ENCODE measurements around the gene RALGPS2.

The RALGPS2 gene

GRCh38 chr1:178808529-178808928, 83.5 kb downstream of the RALGPS2 start:
- DNase-seq: no peak
- Histone ChIP-seq H3K36me3 (replicated peaks) (peaks cover 4% of the 10 kb centered on the region), H3K27ac (no peak overlapping the region), H3K27me3 (replicated peaks) (no peaks in the 10 kb centered on the region), H3K4me3 (ENCODE audit: low read depth, low read length) (no peak overlapping the region)
- in situ Hi-C loops (cut with HindIII; ENCODE audit: low pct_ligation_motif_present, low sequenced_read_pairs): no loop called here
- no peak for TF ChIP-seq CTCF (IDR thresholded peaks at IDR 0.05; ENCODE audit: low read depth, low read length, missing control alignments)

- Histone ChIP-seq H3K4me3 (ENCODE audit: low read depth, low read length) (no peak overlapping the region), H3K36me3 (replicated peaks) (peaks cover 4% of the 10 kb centered on the region), H3K27me3 (replicated peaks) (no peaks in the 10 kb centered on the region), H3K27ac (no peak overlapping the region)
- no peak for TF ChIP-seq CTCF (IDR thresholded peaks at IDR 0.05; ENCODE audit: low read depth, low read length, missing control alignments)
- in situ Hi-C loops (cut with HindIII; ENCODE audit: low pct_ligation_motif_present, low sequenced_read_pairs): no loop called here
- DNase-seq: no peak
These were observed 85.5 kb downstream of the RALGPS2 start for GRCh38 chr1:178810585-178810984.

GRCh38 chr1:178818416-178818815, 93.4 kb downstream of the RALGPS2 start:
- Histone ChIP-seq H3K4me3 (ENCODE audit: low read depth, low read length) (no peak overlapping the region), H3K27me3 (replicated peaks) (no peaks in the 10 kb centered on the region), H3K27ac (no peak overlapping the region), H3K36me3 (replicated peaks) (no peaks in the 10 kb centered on the region)
- TF ChIP-seq CTCF (IDR thresholded peaks at IDR 0.05; ENCODE audit: low read depth, low read length, missing control alignments): no peak
- in situ Hi-C loops (cut with HindIII; ENCODE audit: low pct_ligation_motif_present, low sequenced_read_pairs): no loop called here
- DNase-seq: peak; percentile 9

GRCh38 chr1:178819123-178819522, 94.1 kb downstream of the RALGPS2 start:
- H3K27me3 ChIP-seq (replicated peaks): no peaks in the 10 kb centered on the region
- H3K27ac ChIP-seq: no peak overlapping the region
- no peak for DNase-seq
- in situ Hi-C loops (cut with HindIII; ENCODE audit: low pct_ligation_motif_present, low sequenced_read_pairs): no loop called here
- no peak for TF ChIP-seq CTCF (IDR thresholded peaks at IDR 0.05; ENCODE audit: low read depth, low read length, missing control alignments)
- no peak overlapping the region for H3K4me3 ChIP-seq (ENCODE audit: low read depth, low read length)
- no peaks in the 10 kb centered on the region for H3K36me3 ChIP-seq (replicated peaks)

- TF ChIP-seq CTCF (IDR thresholded peaks at IDR 0.05; ENCODE audit: low read depth, low read length, missing control alignments): no peak
- no peaks in the 10 kb centered on the region for H3K27me3 ChIP-seq (replicated peaks)
- in situ Hi-C loops (cut with HindIII; ENCODE audit: low pct_ligation_motif_present, low sequenced_read_pairs): no loop called here
- no peak overlapping the region for H3K4me3 ChIP-seq (ENCODE audit: low read depth, low read length)
- H3K36me3 ChIP-seq (replicated peaks): no peaks in the 10 kb centered on the region
- no peak for DNase-seq
- H3K27ac ChIP-seq: no peak overlapping the region
These were observed 96.3 kb downstream of the RALGPS2 start for GRCh38 chr1:178821134-178821866.

GRCh38 chr1:178825167-178825566, 100.1 kb downstream of the RALGPS2 start:
- Histone ChIP-seq H3K4me3 (ENCODE audit: low read depth, low read length) (no peak overlapping the region), H3K36me3 (replicated peaks) (no peaks in the 10 kb centered on the region), H3K27ac (no peak overlapping the region), H3K27me3 (replicated peaks) (no peaks in the 10 kb centered on the region)
- no peak for TF ChIP-seq CTCF (IDR thresholded peaks at IDR 0.05; ENCODE audit: low read depth, low read length, missing control alignments)
- DNase-seq: no peak
- in situ Hi-C loops (cut with HindIII; ENCODE audit: low pct_ligation_motif_present, low sequenced_read_pairs): no loop called here

Measured in brain microvascular endothelial cell (primary cell).